Measurements from ENCODE around the gene CAMTA1.

The CAMTA1 gene

GRCh38 chr1:6782151-6782550 is 3.1 kb upstream of the CAMTA1 start:
- Histone ChIP-seq H3K9me3 (ENCODE audit: control insufficient read depth, low read depth, low read length) (no peaks in the 10 kb centered on the region), H3K27me3 (ENCODE audit: control insufficient read depth, insufficient read depth, low read length) (no peaks in the 10 kb centered on the region), H3K4me1 (ENCODE audit: control insufficient read depth, low read depth, low read length) (peaks cover 13% of the 10 kb centered on the region), H3K4me3 (ENCODE audit: low read length) (no peak overlapping the region), H3K36me3 (ENCODE audit: control insufficient read depth, low read depth, low read length) (no peaks in the 10 kb centered on the region), H3K27ac (ENCODE audit: low read length) (no peak overlapping the region), H3K9ac (ENCODE audit: low read length) (no peak overlapping the region)

GRCh38 chr1:6783221-6783620 is 2.0 kb upstream of the CAMTA1 start:
- Histone ChIP-seq H3K4me1 (ENCODE audit: control insufficient read depth, low read depth, low read length) (peaks cover 19% of the 10 kb centered on the region), H3K27ac (ENCODE audit: low read length) (no peak overlapping the region), H3K27me3 (ENCODE audit: control insufficient read depth, insufficient read depth, low read length) (no peaks in the 10 kb centered on the region), H3K36me3 (ENCODE audit: control insufficient read depth, low read depth, low read length) (no peaks in the 10 kb centered on the region), H3K9ac (ENCODE audit: low read length) (peak overlapping the region; percentile 88), H3K9me3 (ENCODE audit: control insufficient read depth, low read depth, low read length) (no peaks in the 10 kb centered on the region), H3K4me3 (ENCODE audit: low read length) (peak overlapping the region; percentile 92)

- Histone ChIP-seq H3K4me1 (ENCODE audit: control insufficient read depth, low read depth, low read length) (peaks cover 23% of the 10 kb centered on the region), H3K27ac (ENCODE audit: low read length) (peak overlapping the region; percentile 54), H3K4me3 (ENCODE audit: low read length) (peak overlapping the region; percentile 92), H3K27me3 (ENCODE audit: control insufficient read depth, insufficient read depth, low read length) (no peaks in the 10 kb centered on the region), H3K9ac (ENCODE audit: low read length) (peak overlapping the region; percentile 88), H3K9me3 (ENCODE audit: control insufficient read depth, low read depth, low read length) (no peaks in the 10 kb centered on the region), H3K36me3 (ENCODE audit: control insufficient read depth, low read depth, low read length) (no peaks in the 10 kb centered on the region)
Observed at GRCh38 chr1:6783936-6784559, 1.2 kb upstream of the CAMTA1 start.

- H3K27ac ChIP-seq (ENCODE audit: low read length), result peak overlapping the region; percentile 54
- H3K9me3 ChIP-seq (ENCODE audit: control insufficient read depth, low read depth, low read length), result no peaks in the 10 kb centered on the region
- no peaks in the 10 kb centered on the region for H3K27me3 ChIP-seq (ENCODE audit: control insufficient read depth, insufficient read depth, low read length)
- no peaks in the 10 kb centered on the region for H3K36me3 ChIP-seq (ENCODE audit: control insufficient read depth, low read depth, low read length)
- peaks cover 23% of the 10 kb centered on the region for H3K4me1 ChIP-seq (ENCODE audit: control insufficient read depth, low read depth, low read length)
- peak overlapping the region; percentile 88 for H3K9ac ChIP-seq (ENCODE audit: low read length)
- H3K4me3 ChIP-seq (ENCODE audit: low read length), result peak overlapping the region; percentile 92
Observed at GRCh38 chr1:6784560-6785317, 515 bp upstream of the CAMTA1 start.

- no peaks in the 10 kb centered on the region for H3K9me3 ChIP-seq (ENCODE audit: control insufficient read depth, low read depth, low read length)
- no peaks in the 10 kb centered on the region for H3K36me3 ChIP-seq (ENCODE audit: control insufficient read depth, low read depth, low read length)
- H3K4me1 ChIP-seq (ENCODE audit: control insufficient read depth, low read depth, low read length), result peaks cover 23% of the 10 kb centered on the region
- peak overlapping the region; percentile 70 for H3K4me3 ChIP-seq (ENCODE audit: low read length)
- H3K27ac ChIP-seq (ENCODE audit: low read length), result no peak overlapping the region
- H3K27me3 ChIP-seq (ENCODE audit: control insufficient read depth, insufficient read depth, low read length), result no peaks in the 10 kb centered on the region
- peak overlapping the region; percentile 70 for H3K9ac ChIP-seq (ENCODE audit: low read length)
Observed at GRCh38 chr1:6785728-6786505, 663 bp downstream of the CAMTA1 start.

- Histone ChIP-seq H3K9me3 (ENCODE audit: control insufficient read depth, low read depth, low read length) (no peaks in the 10 kb centered on the region), H3K9ac (ENCODE audit: low read length) (no peak overlapping the region), H3K4me1 (ENCODE audit: control insufficient read depth, low read depth, low read length) (peaks cover 18% of the 10 kb centered on the region), H3K27ac (ENCODE audit: low read length) (no peak overlapping the region), H3K36me3 (ENCODE audit: control insufficient read depth, low read depth, low read length) (peaks cover 5% of the 10 kb centered on the region), H3K27me3 (ENCODE audit: control insufficient read depth, insufficient read depth, low read length) (no peaks in the 10 kb centered on the region), H3K4me3 (ENCODE audit: low read length) (no peak overlapping the region)
Observed at GRCh38 chr1:6788946-6789345, 3.7 kb downstream of the CAMTA1 start.

- peaks cover 5% of the 10 kb centered on the region for H3K36me3 ChIP-seq (ENCODE audit: control insufficient read depth, low read depth, low read length)
- H3K4me3 ChIP-seq (ENCODE audit: low read length), result no peak overlapping the region
- no peak overlapping the region for H3K9ac ChIP-seq (ENCODE audit: low read length)
- H3K27me3 ChIP-seq (ENCODE audit: control insufficient read depth, insufficient read depth, low read length), result no peaks in the 10 kb centered on the region
- H3K4me1 ChIP-seq (ENCODE audit: control insufficient read depth, low read depth, low read length), result peaks cover 18% of the 10 kb centered on the region
- H3K9me3 ChIP-seq (ENCODE audit: control insufficient read depth, low read depth, low read length), result no peaks in the 10 kb centered on the region
- no peak overlapping the region for H3K27ac ChIP-seq (ENCODE audit: low read length)
Observed at GRCh38 chr1:6790146-6790545, 4.9 kb downstream of the CAMTA1 start.

GRCh38 chr1:6794164-6794563 is 8.9 kb downstream of the CAMTA1 start:
- no peaks in the 10 kb centered on the region for H3K4me1 ChIP-seq (ENCODE audit: control insufficient read depth, low read depth, low read length)
- H3K4me3 ChIP-seq (ENCODE audit: low read length), result no peak overlapping the region
- H3K9me3 ChIP-seq (ENCODE audit: control insufficient read depth, low read depth, low read length), result no peaks in the 10 kb centered on the region
- no peak overlapping the region for H3K27ac ChIP-seq (ENCODE audit: low read length)
- H3K27me3 ChIP-seq (ENCODE audit: control insufficient read depth, insufficient read depth, low read length), result no peaks in the 10 kb centered on the region
- H3K36me3 ChIP-seq (ENCODE audit: control insufficient read depth, low read depth, low read length), result peaks cover 8% of the 10 kb centered on the region
- no peak overlapping the region for H3K9ac ChIP-seq (ENCODE audit: low read length)

- H3K4me1 ChIP-seq (ENCODE audit: control insufficient read depth, low read depth, low read length), result no peaks in the 10 kb centered on the region
- no peak overlapping the region for H3K27ac ChIP-seq (ENCODE audit: low read length)
- peaks cover 8% of the 10 kb centered on the region for H3K36me3 ChIP-seq (ENCODE audit: control insufficient read depth, low read depth, low read length)
- no peaks in the 10 kb centered on the region for H3K9me3 ChIP-seq (ENCODE audit: control insufficient read depth, low read depth, low read length)
- no peak overlapping the region for H3K9ac ChIP-seq (ENCODE audit: low read length)
- no peaks in the 10 kb centered on the region for H3K27me3 ChIP-seq (ENCODE audit: control insufficient read depth, insufficient read depth, low read length)
- no peak overlapping the region for H3K4me3 ChIP-seq (ENCODE audit: low read length)
Observed at GRCh38 chr1:6795203-6795602, 9.9 kb downstream of the CAMTA1 start.

GRCh38 chr1:6795661-6796060 is 10.4 kb downstream of the CAMTA1 start:
- H3K27ac ChIP-seq (ENCODE audit: low read length), result no peak overlapping the region
- no peaks in the 10 kb centered on the region for H3K27me3 ChIP-seq (ENCODE audit: control insufficient read depth, insufficient read depth, low read length)
- H3K9me3 ChIP-seq (ENCODE audit: control insufficient read depth, low read depth, low read length), result no peaks in the 10 kb centered on the region
- H3K4me1 ChIP-seq (ENCODE audit: control insufficient read depth, low read depth, low read length), result no peaks in the 10 kb centered on the region
- no peak overlapping the region for H3K9ac ChIP-seq (ENCODE audit: low read length)
- no peak overlapping the region for H3K4me3 ChIP-seq (ENCODE audit: low read length)
- peaks cover 8% of the 10 kb centered on the region for H3K36me3 ChIP-seq (ENCODE audit: control insufficient read depth, low read depth, low read length)

- peaks cover 8% of the 10 kb centered on the region for H3K36me3 ChIP-seq (ENCODE audit: control insufficient read depth, low read depth, low read length)
- H3K9me3 ChIP-seq (ENCODE audit: control insufficient read depth, low read depth, low read length), result no peaks in the 10 kb centered on the region
- no peak overlapping the region for H3K9ac ChIP-seq (ENCODE audit: low read length)
- H3K27me3 ChIP-seq (ENCODE audit: control insufficient read depth, insufficient read depth, low read length), result no peaks in the 10 kb centered on the region
- no peak overlapping the region for H3K4me3 ChIP-seq (ENCODE audit: low read length)
- no peaks in the 10 kb centered on the region for H3K4me1 ChIP-seq (ENCODE audit: control insufficient read depth, low read depth, low read length)
- no peak overlapping the region for H3K27ac ChIP-seq (ENCODE audit: low read length)
Observed at GRCh38 chr1:6796095-6796494, 10.8 kb downstream of the CAMTA1 start.
